GM18873 (cell line): Measurements from ENCODE around the gene C1QL1.

ENCODE experiments used
- ATAC-seq: cut with Tn5 transposase; IDR thresholded peaks from one replicate; pipeline ENCODE4 v1.9.1; 2021; ENCODE audit warnings: mild to moderate bottlenecking, moderate library complexity, moderate number of reproducible peaks; ENCODE audit not compliant: unreplicated experiment, low FRiP score

Gene C1QL1

GRCh38 chr17:44968225-44969143, at the start of gene C1QL1:
C1QL1 (minus strand) TSS chr17:44968303; CDS start chr17:44968048, 255 bp downstream.
- ATAC-seq = no peak

- no peak for ATAC-seq
These were observed 48.7 kb upstream of the C1QL1 start for GRCh38 chr17:45016823-45017222.

GRCh38 chr17:45016237-45016636, 48.1 kb upstream of the C1QL1 start:
- ATAC-seq = no peak

- ATAC-seq = no peak
These were observed 45.2 kb upstream of the C1QL1 start for GRCh38 chr17:45013021-45013997.

GRCh38 chr17:45011767-45012166, 43.7 kb upstream of the C1QL1 start:
- no peak for ATAC-seq

GRCh38 chr17:45009676-45010467, 41.8 kb upstream of the C1QL1 start:
- no peak for ATAC-seq

GRCh38 chr17:45008216-45008615, 40.1 kb upstream of the C1QL1 start:
- no peak for ATAC-seq

- ATAC-seq = no peak
These were observed 38.9 kb upstream of the C1QL1 start for GRCh38 chr17:45006927-45007461.

GRCh38 chr17:45005700-45006099, 37.6 kb upstream of the C1QL1 start:
- no peak for ATAC-seq

- no peak for ATAC-seq
These were observed 36.3 kb upstream of the C1QL1 start for GRCh38 chr17:45004388-45004787.

GRCh38 chr17:45003877-45004276, 35.8 kb upstream of the C1QL1 start:
- no peak for ATAC-seq

GRCh38 chr17:45001310-45001709, 33.2 kb upstream of the C1QL1 start:
- ATAC-seq = no peak

GRCh38 chr17:44999433-44999832, 31.3 kb upstream of the C1QL1 start:
- ATAC-seq = no peak

- ATAC-seq = no peak
These were observed 30.5 kb upstream of the C1QL1 start for GRCh38 chr17:44998646-44999045.

- ATAC-seq = no peak
These were observed 29.8 kb upstream of the C1QL1 start for GRCh38 chr17:44997733-44998520.

- ATAC-seq = no peak
These were observed 28.2 kb upstream of the C1QL1 start for GRCh38 chr17:44996304-44996703.

GRCh38 chr17:44995436-44996001, 27.4 kb upstream of the C1QL1 start:
- no peak for ATAC-seq

GRCh38 chr17:44992242-44992939, 24.3 kb upstream of the C1QL1 start:
- no peak for ATAC-seq
